Activated CD8-positive, alpha-beta memory T cell treated with anti-CD3 and anti-CD28 coated beads, Interleukin-2, amount 10 ng/mL, durations not matched to agents 7 days and 5 days (primary cell): ENCODE results near the gene RAB3A. TPM values are rescaled to one million over a fixed set of nuclear protein-coding genes. Genes with fewer than 3 reads are reported as not detected.
A peak's percentile ranks its signal among the peaks of the same experiment; 100 is the strongest.

Experiments
- ATAC-seq: fragments of 150-1000 bp; cut with Tn5 transposase; one replicate; pipeline ENCODE4 v1.10.0; 2021; ENCODE audit warnings: moderate library complexity
- CTCF ChIA-PET: fragments of 350-600 bp; sonication (Branson Sonifier 250); formaldehyde crosslinking; loops from one replicate; lab custom pipeline; 2021; ENCODE audit warnings: antibody characterized with exemption; lab: Charles Lee
- DNase-seq: peaks from one replicate; pipeline ENCODE4 v3.0.0-alpha.2; 2020
- H3K27ac Mint-ChIP-seq: one replicate; pipeline ENCODE4 v1.8.0; 2021; ENCODE audit warnings: mild to moderate bottlenecking, mixed read lengths
- H3K27me3 Mint-ChIP-seq: one replicate; pipeline ENCODE4 v1.8.0; 2021; ENCODE audit warnings: mixed read lengths
- H3K36me3 Mint-ChIP-seq: one replicate; pipeline ENCODE4 v1.8.0; 2021; ENCODE audit warnings: mild to moderate bottlenecking, mixed read lengths
- H3K4me1 Mint-ChIP-seq: one replicate; pipeline ENCODE4 v1.8.0; 2021; ENCODE audit warnings: mixed read lengths
- H3K4me3 Mint-ChIP-seq: one replicate; pipeline ENCODE4 v1.8.0; 2021; ENCODE audit warnings: mild to moderate bottlenecking, moderate library complexity, mixed read lengths
- H3K9me3 Mint-ChIP-seq: one replicate; pipeline ENCODE4 v1.8.0; 2022; ENCODE audit warnings: low read depth, mixed read lengths
- total RNA-seq, 2 experiments: library from RNA; stranded (reverse); gene quantifications; one replicate each; pipeline ENCODE4 v1.2.3, GENCODE V29; 2021

Gene RAB3A
- total RNA-seq, 2 experiments from 2014 or later = 3.5 to 3.7 TPM

GRCh38 chr19:18229915-18230314 lies 26.1 kb upstream of the RAB3A start:
- Mint-ChIP-seq H3K9me3 (no peaks in the 10 kb centered on the region), H3K27ac (no peak overlapping the region), H3K4me1 (peaks cover 9% of the 10 kb centered on the region), H3K27me3 (peaks cover 68% of the 10 kb centered on the region), H3K4me3 (no peak overlapping the region), H3K36me3 (no peaks in the 10 kb centered on the region)
- CTCF ChIA-PET = interaction anchor here (1.0 to 1.3 kb wide), 2 partner anchors 14 to 26 kb away, joined by 3 to 4 read pairs; partner anchors contain the start of gene RAB3A
- DNase-seq (no peak), ATAC-seq (no peak)

DNA sequence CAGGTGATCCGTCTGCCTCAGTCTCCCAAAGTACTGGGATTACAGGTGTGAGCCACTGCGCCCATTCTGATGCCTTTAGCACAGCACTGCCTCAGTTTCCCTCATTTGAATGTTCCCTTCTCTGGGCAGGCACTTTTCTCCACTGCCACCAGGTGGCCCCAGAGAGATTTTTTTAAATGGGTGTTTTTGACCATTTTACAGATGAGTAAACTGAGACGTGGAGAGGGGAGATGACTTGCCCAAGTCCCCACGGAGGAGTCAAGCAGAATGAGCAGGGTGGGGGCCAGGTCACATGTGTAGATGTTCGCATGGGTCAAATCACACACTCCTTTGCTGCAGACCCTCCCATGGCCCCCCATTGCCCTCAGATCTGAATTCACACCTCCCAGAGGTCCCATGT lies 25.6 kb upstream of the RAB3A start:
- CTCF ChIA-PET = interaction anchor here (0.9 kb wide), 2 partner anchors 23 to 99 kb away, joined by 7 read pairs; no protein-coding TSS in a partner anchor
- ATAC-seq (no peak), DNase-seq (no peak)
- Mint-ChIP-seq H3K36me3 (no peaks in the 10 kb centered on the region), H3K27ac (no peak overlapping the region), H3K4me1 (peaks cover 14% of the 10 kb centered on the region), H3K4me3 (no peak overlapping the region), H3K9me3 (no peaks in the 10 kb centered on the region), H3K27me3 (peaks cover 69% of the 10 kb centered on the region)

GRCh38 chr19:18227781-18228271 lies 24.0 kb upstream of the RAB3A start:
- Mint-ChIP-seq H3K4me1 (peaks cover 19% of the 10 kb centered on the region), H3K4me3 (no peak overlapping the region), H3K9me3 (no peaks in the 10 kb centered on the region), H3K27ac (no peak overlapping the region), H3K27me3 (peaks cover 75% of the 10 kb centered on the region), H3K36me3 (peaks cover 2% of the 10 kb centered on the region)
- DNase-seq = no peak
- no peak for ATAC-seq
- CTCF ChIA-PET = interaction anchor here (0.6 to 1.2 kb wide), 2 partner anchors 27 to 42 kb away, joined by 3 read pairs; a partner anchor contains a TSS

- no peak for ATAC-seq
- peaks cover 15% of the 10 kb centered on the region for H3K4me1 Mint-ChIP-seq
- peaks cover 2% of the 10 kb centered on the region for H3K36me3 Mint-ChIP-seq
- peaks cover 72% of the 10 kb centered on the region for H3K27me3 Mint-ChIP-seq
- H3K27ac Mint-ChIP-seq = no peak overlapping the region
- no peak for DNase-seq
- no peak overlapping the region for H3K4me3 Mint-ChIP-seq
- H3K9me3 Mint-ChIP-seq = no peaks in the 10 kb centered on the region
- CTCF ChIA-PET = no interaction called here
Measured at GRCh38 chr19:18226956-18227780, 23.3 kb upstream of the RAB3A start.

DNA sequence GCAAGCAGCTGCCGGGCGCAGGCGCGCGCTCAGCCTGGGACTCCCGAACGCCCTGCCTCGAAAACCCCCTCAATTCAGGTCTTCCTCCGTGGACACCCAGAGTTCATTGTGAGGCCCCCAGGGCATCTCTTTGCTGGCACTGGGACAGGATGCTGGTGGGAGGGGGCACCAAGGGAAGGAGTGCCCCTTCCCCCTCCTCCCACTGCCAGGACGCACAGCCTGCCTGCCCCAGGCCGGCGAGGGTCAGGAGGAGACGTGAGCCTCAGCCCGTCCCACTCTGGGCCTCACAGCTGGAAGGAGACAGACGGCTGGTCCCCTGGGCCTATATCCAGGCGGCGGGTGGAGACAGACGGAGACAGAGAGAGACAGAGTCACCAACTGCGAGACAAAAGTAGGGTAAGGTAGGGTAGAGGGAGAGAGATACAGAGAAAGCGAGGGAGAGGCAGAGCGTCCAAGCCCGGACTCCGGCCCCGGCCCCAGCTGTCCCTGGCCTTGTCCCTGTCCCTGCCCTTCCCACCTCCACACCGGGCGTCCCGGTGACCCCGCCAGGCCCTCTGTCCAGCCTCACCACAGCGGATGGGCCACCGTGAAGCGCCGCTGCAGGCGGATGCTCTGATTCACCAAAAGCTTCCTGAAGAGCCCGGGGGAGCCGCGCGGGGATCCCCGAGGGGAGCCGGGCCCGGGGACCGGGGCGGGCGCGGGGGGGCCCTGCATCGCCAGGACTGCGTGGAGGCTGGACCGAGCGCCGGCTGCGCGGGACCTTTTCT lies 22.0 kb upstream of the RAB3A start, which contains the start of gene PDE4C:
TSS of gene PDE4C (minus strand) at position 737 of the 767 bp plus-strand sequence. CDS start at position 714, 23 bp downstream.
- DNase-seq = no peak
- Mint-ChIP-seq H3K4me3 (no peak within 1 kb of the TSS), H3K4me1 (peaks cover 15% of the 10 kb centered on the region), H3K36me3 (peaks cover 2% of the 10 kb centered on the region), H3K27me3 (peaks cover 70% of the 10 kb centered on the region), H3K9me3 (no peaks in the 10 kb centered on the region), H3K27ac (no peak within 1 kb of the TSS)
- no peak for ATAC-seq
- CTCF ChIA-PET = interaction anchor here (1.6 kb wide), 1 partner anchor 26 kb away, joined by 5 read pairs; no protein-coding TSS in a partner anchor

- Mint-ChIP-seq H3K9me3 (no peaks in the 10 kb centered on the region), H3K4me3 (no peak overlapping the region), H3K27me3 (peaks cover 69% of the 10 kb centered on the region), H3K36me3 (peaks cover 2% of the 10 kb centered on the region), H3K27ac (no peak overlapping the region), H3K4me1 (peaks cover 15% of the 10 kb centered on the region)
- DNase-seq (no peak), ATAC-seq (no peak)
- CTCF ChIA-PET = interaction anchor here (1.6 kb wide), 1 partner anchor 27 kb away, joined by 5 read pairs; no protein-coding TSS in a partner anchor
Measured at GRCh38 chr19:18225355-18225701, 21.5 kb upstream of the RAB3A start.

GRCh38 chr19:18224525-18225354 lies 20.9 kb upstream of the RAB3A start:
- H3K27me3 Mint-ChIP-seq = peaks cover 71% of the 10 kb centered on the region
- H3K36me3 Mint-ChIP-seq = peaks cover 2% of the 10 kb centered on the region
- peak overlapping the region; percentile 70 for H3K27ac Mint-ChIP-seq

DNA sequence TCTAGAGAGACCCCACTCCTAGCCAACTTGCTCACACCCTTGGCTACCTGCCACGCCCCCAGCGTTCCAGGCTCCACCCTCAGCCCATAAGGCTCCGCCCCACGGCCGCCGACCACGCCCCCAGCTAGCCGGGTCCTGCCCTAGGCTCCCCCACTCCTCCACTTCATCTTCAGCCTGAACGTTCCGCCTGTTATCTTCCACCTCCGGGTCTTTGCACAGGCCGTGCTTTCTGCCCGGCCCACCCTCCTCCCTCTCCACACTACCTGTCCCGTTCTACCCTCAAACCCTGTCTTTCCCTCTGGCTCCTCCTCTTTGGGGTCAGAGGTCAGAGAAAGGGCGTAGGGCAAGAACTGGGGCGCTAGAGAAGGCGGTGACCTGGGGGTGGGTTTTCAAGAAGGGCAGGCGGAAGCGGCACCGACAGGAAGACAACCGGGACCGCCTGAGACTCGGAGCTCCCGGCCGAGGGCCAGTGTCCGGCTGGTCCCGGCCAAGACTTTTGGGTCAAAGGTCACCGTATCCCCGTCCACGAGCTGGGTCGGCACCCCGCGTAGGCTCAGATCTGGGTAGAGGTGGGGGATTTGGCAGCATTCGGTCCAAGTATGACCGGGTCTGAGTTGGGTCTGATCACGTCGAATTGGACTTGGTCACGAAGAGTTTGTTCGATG lies 20.1 kb upstream of the RAB3A start:
- H3K9me3 Mint-ChIP-seq = no peaks in the 10 kb centered on the region
- peak overlapping the region; percentile 76 for H3K4me3 Mint-ChIP-seq
- peaks cover 19% of the 10 kb centered on the region for H3K4me1 Mint-ChIP-seq
- DNase-seq = peak; percentile 57
- peak overlapping the region; percentile 70 for H3K27ac Mint-ChIP-seq
- H3K27me3 Mint-ChIP-seq = peaks cover 68% of the 10 kb centered on the region
- ATAC-seq = no peak
- peaks cover 2% of the 10 kb centered on the region for H3K36me3 Mint-ChIP-seq
- CTCF ChIA-PET = interaction anchor here (0.5 to 1.9 kb wide), 16 partner anchors 8 to 186 kb away, joined by 3 to 11 read pairs (median 4); partner anchors contain the start of gene JUND

More at GRCh38 chr19:18224525-18225354, 20.9 kb upstream of the RAB3A start:
- no peaks in the 10 kb centered on the region for H3K9me3 Mint-ChIP-seq
- DNase-seq (peak; percentile 96), ATAC-seq (peak; percentile 99)
- CTCF ChIA-PET = interaction anchor here (0.5 to 1.9 kb wide), 16 partner anchors 9 to 186 kb away, joined by 3 to 11 read pairs (median 4); partner anchors contain the start of gene JUND
- H3K4me3 Mint-ChIP-seq = peak overlapping the region; percentile 76
- H3K4me1 Mint-ChIP-seq = peaks cover 18% of the 10 kb centered on the region

- Mint-ChIP-seq H3K4me3 (no peak overlapping the region), H3K4me1 (peaks cover 17% of the 10 kb centered on the region), H3K27ac (no peak overlapping the region), H3K36me3 (peaks cover 2% of the 10 kb centered on the region), H3K9me3 (no peaks in the 10 kb centered on the region), H3K27me3 (peaks cover 58% of the 10 kb centered on the region)
- CTCF ChIA-PET = interaction anchor here (1.0 to 1.7 kb wide), 3 partner anchors 30 to 166 kb away, joined by 3 to 7 read pairs (median 7); no protein-coding TSS in a partner anchor
- DNase-seq (no peak), ATAC-seq (no peak)
Measured at GRCh38 chr19:18221815-18222725, 18.2 kb upstream of the RAB3A start.

GRCh38 chr19:18220632-18221275 lies 16.9 kb upstream of the RAB3A start:
- ATAC-seq (no peak), DNase-seq (no peak)
- peaks cover 48% of the 10 kb centered on the region for H3K27me3 Mint-ChIP-seq
- peaks cover 15% of the 10 kb centered on the region for H3K4me1 Mint-ChIP-seq
- CTCF ChIA-PET = interaction anchor here (1.3 to 1.7 kb wide), 2 partner anchors 31 to 108 kb away, joined by 7 read pairs; no protein-coding TSS in a partner anchor
- no peak overlapping the region for H3K4me3 Mint-ChIP-seq
- peaks cover 2% of the 10 kb centered on the region for H3K36me3 Mint-ChIP-seq
- H3K27ac Mint-ChIP-seq = no peak overlapping the region
- H3K9me3 Mint-ChIP-seq = no peaks in the 10 kb centered on the region
